Suppressor macrophage treated with lipopolysaccharide for 1 hour (primary cell): ENCODE results near the gene PTCHD1.

Source experiments
- DNase-seq, 3 donors: peaks; one replicate each; pipeline ENCODE4 v3.0.0-alpha.2; 2020 to 2022

PTCHD1 gene

GRCh38 chrX:23422912-23423311 lies 88.3 kb downstream of the PTCHD1 start:
- no peak for DNase-seq

- DNase-seq = no peak
Observed at GRCh38 chrX:23434356-23434884, 99.8 kb downstream of the PTCHD1 start.

GRCh38 chrX:23435108-23435507 lies 100.5 kb downstream of the PTCHD1 start:
- no peak for DNase-seq

- DNase-seq = no peak
Observed at GRCh38 chrX:23435575-23435974, 100.9 kb downstream of the PTCHD1 start.

GRCh38 chrX:23436875-23437274 lies 102.2 kb downstream of the PTCHD1 start:
- no peak for DNase-seq

DNA sequence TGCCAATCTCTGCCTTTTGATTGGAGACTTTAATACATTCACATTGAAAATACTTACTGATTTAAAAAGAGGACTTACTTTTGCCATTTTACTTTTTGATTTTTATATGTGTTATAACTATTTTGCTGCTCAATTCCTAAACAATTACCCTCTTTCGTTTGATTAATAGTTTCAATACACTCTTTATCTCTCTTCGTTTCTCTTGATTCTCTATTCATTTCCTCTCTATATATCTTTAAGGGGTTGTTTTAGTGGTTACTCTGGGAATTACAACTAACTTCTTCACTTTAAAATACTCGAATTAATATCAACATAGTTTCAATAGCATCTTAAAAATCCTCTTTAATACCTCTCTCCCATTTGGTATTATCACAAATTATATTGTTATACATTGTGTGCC lies 116.6 kb downstream of the PTCHD1 start:
- DNase-seq = no peak
